Gastroesophageal sphincter (tissue), 3 donors: Measurements from ENCODE around the gene SLC3A2.

Experiments
- POLR2A ChIP-seq, 2 donors: fragments of 450-650 bp; IDR thresholded peaks; one replicate each; pipeline ENCODE4 v1.6.1; 2017; ENCODE audit warnings: antibody characterized with exemption in 2 of 2, mild to moderate bottlenecking in 2 of 2, moderate library complexity in 1 of 2
- TF ChIP-seq, protein P1 (sequence below), 4 experiments: fragments of 200-600 bp in 2 of 4; fragments of 450-650 bp in 2 of 4; sonication (generic) in 1 of 4; IDR thresholded peaks; one replicate each; pipeline ENCODE4 v1.5.1; 2017 to 2019; ENCODE audit warnings: antibody characterized with exemption in 4 of 4, mild to moderate bottlenecking in 2 of 4, moderate library complexity in 2 of 4

DNA sequence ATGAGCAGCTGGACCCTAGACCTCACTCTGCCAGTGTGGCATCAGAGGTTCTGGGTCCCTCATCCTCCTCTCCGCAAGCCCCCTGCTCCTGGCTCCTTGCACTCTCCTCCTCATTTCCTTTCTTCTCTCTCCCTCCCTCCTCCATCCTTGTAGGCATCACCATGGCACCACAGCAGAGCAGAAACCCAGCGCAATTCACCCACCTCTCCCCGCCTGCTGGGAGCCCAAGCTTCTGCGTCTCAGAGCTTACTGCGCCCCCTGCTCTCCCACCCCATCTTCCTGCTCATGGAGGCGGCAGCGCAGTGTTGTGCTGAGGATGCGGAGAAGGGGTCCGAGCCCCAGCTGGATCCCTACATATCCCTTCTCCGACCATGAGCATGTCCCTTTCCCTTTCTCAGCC is 38.8 kb downstream of the SLC3A2 start:
- TF ChIP-seq, protein P1, sequence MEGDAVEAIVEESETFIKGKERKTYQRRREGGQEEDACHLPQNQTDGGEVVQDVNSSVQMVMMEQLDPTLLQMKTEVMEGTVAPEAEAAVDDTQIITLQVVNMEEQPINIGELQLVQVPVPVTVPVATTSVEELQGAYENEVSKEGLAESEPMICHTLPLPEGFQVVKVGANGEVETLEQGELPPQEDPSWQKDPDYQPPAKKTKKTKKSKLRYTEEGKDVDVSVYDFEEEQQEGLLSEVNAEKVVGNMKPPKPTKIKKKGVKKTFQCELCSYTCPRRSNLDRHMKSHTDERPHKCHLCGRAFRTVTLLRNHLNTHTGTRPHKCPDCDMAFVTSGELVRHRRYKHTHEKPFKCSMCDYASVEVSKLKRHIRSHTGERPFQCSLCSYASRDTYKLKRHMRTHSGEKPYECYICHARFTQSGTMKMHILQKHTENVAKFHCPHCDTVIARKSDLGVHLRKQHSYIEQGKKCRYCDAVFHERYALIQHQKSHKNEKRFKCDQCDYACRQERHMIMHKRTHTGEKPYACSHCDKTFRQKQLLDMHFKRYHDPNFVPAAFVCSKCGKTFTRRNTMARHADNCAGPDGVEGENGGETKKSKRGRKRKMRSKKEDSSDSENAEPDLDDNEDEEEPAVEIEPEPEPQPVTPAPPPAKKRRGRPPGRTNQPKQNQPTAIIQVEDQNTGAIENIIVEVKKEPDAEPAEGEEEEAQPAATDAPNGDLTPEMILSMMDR (IDR thresholded peaks at IDR 0.05): no peak
- no peak for TF ChIP-seq POLR2A (IDR thresholded peaks at IDR 0.05)
